H1 (cell line): Measurements from ENCODE around the gene BNIP5. TPM values are rescaled to one million over a fixed set of nuclear protein-coding genes. Genes with fewer than 3 reads are reported as not detected.

Source experiments
- CTCF ChIA-PET: fragments of 300-600 bp; sonication (Branson Sonifier 250); formaldehyde crosslinking; loops from one replicate; lab custom pipeline; 2021; ENCODE audit not compliant: partially characterized antibody; lab: Charles Lee
- POLR2A ChIA-PET: fragments of 300-600 bp; sonication (Branson Sonifier 250); formaldehyde crosslinking; loops from one replicate; lab custom pipeline; 2021; ENCODE audit warnings: inconsistent platforms; ENCODE audit not compliant: partially characterized antibody; lab: Charles Lee
- DNase-seq, 2 experiments: peaks; one replicate each; pipeline versions ENCODE4 v3.0.0 to v3.0.0-alpha.2; 2010 to 2022; ENCODE audit warnings: low spot score in 2 of 2, low read depth in 1 of 2, mixed read lengths in 1 of 2
- FAIRE-seq: peaks from 2 replicates; lab custom pipeline; 2011; peaks lifted over from hg19 to GRCh38; lab: Jason Lieb, UNC
- H2AFZ ChIP-seq: 2 replicates; pipeline ENCODE4 v1.8.1; 2012; ENCODE audit warnings: low read length, inconsistent platforms
- H2AK5ac ChIP-seq: 2 replicates; pipeline ENCODE4 v1.6.1; 2013; ENCODE audit warnings: low read depth, low read length
- H2BK120ac ChIP-seq: replicated peaks from 2 replicates; pipeline ENCODE3; 2013; ENCODE audit warnings: low read depth, low read length, inconsistent platforms
- H2BK12ac ChIP-seq: 2 replicates; pipeline ENCODE4 v1.6.1; 2013; ENCODE audit warnings: low read depth, low read length
- H2BK15ac ChIP-seq: 2 replicates; pipeline ENCODE4 v1.6.1; 2013; ENCODE audit warnings: low read length
- H2BK20ac ChIP-seq: 2 replicates; pipeline ENCODE4 v1.6.1; 2013; ENCODE audit warnings: low read length
- H2BK5ac ChIP-seq: 2 replicates; pipeline ENCODE4 v1.6.1; 2013; ENCODE audit warnings: low read depth, low read length
- H3K14ac ChIP-seq: 2 replicates; pipeline ENCODE4 v1.6.1; 2013; ENCODE audit warnings: inconsistent platforms; ENCODE audit not compliant: insufficient read length
- H3K18ac ChIP-seq: 2 replicates; pipeline ENCODE4 v1.6.1; 2013; ENCODE audit warnings: low read length; ENCODE audit errors: extremely low read depth
- H3K23ac ChIP-seq: 2 replicates; pipeline ENCODE4 v1.6.1; 2013; ENCODE audit warnings: inconsistent platforms; ENCODE audit not compliant: insufficient read length
- H3K23me2 ChIP-seq: 2 replicates; pipeline ENCODE4 v1.6.1; 2013; ENCODE audit warnings: low read depth, low read length
- H3K27ac ChIP-seq: 2 replicates; pipeline ENCODE4 v1.6.1; 2011; ENCODE audit warnings: low read depth, low read length, inconsistent platforms
- H3K27me3 ChIP-seq, 4 experiments: replicated peaks in 1 of 4; 1 replicate in 1 of 4; 2 replicates in 3 of 4; pipeline versions ENCODE4 v1.6.1 to v1.8.1; 2011 to 2013; ENCODE audit warnings: low read length in 3 of 4, mild to moderate bottlenecking in 3 of 4, inconsistent platforms in 2 of 4, mixed read lengths in 2 of 4, moderate library complexity in 1 of 4; ENCODE audit not compliant: control insufficient read depth in 3 of 4, insufficient read depth in 3 of 4; ENCODE audit errors: extremely low read depth in 1 of 4
- H3K36me3 ChIP-seq, 4 experiments: 2 replicates each; pipeline versions ENCODE4 v1.6.1 to v1.8.1; 2011 to 2013; ENCODE audit warnings: mild to moderate bottlenecking in 4 of 4, low read length in 3 of 4, moderate library complexity in 2 of 4, control low read depth in 1 of 4, inconsistent platforms in 1 of 4; ENCODE audit not compliant: insufficient read depth in 4 of 4, control insufficient read depth in 2 of 4
- H3K4ac ChIP-seq: replicated peaks from 2 replicates; pipeline ENCODE3; 2013; ENCODE audit warnings: low read length, low read depth, mixed read lengths, inconsistent platforms; ENCODE audit not compliant: insufficient read length
- H3K4me1 ChIP-seq, 4 experiments: replicated peaks in 1 of 4; 1 replicate in 1 of 4; 2 replicates in 3 of 4; pipeline versions ENCODE4 v1.6.1 to v1.8.1; 2011 to 2013; ENCODE audit warnings: low read length in 3 of 4, inconsistent platforms in 2 of 4, mixed read lengths in 1 of 4; ENCODE audit not compliant: insufficient read depth in 4 of 4, control insufficient read depth in 3 of 4
- H3K4me2 ChIP-seq, 2 experiments: 2 replicates each; pipeline versions ENCODE4 v1.6.1 to v1.8.1; 2011 to 2013; ENCODE audit warnings: low read depth in 2 of 2, low read length in 2 of 2, control low read depth in 1 of 2, inconsistent platforms in 1 of 2, mild to moderate bottlenecking in 1 of 2; ENCODE audit not compliant: insufficient read depth in 1 of 2
- H3K4me3 ChIP-seq, 4 experiments: fragments of 200-600, 300-600 bp in 1 of 4; sonication (generic), shearing (Covaris generic), sonication (Bioruptor Twin) in 1 of 4; 2 replicates each; pipeline versions ENCODE4 v1.5.1 to v1.8.1; 2011 to 2016; ENCODE audit warnings: low read length in 4 of 4, low read depth in 3 of 4, control low read depth in 2 of 4, inconsistent platforms in 2 of 4, mild to moderate bottlenecking in 2 of 4, mixed read lengths in 1 of 4, moderate library complexity in 1 of 4; ENCODE audit not compliant: insufficient read depth in 2 of 4; ENCODE audit errors: extremely low read depth in 1 of 4
- H3K56ac ChIP-seq: replicated peaks from 2 replicates; pipeline ENCODE3; 2013; ENCODE audit warnings: low read depth, mild to moderate bottlenecking, mixed read lengths, low read length, inconsistent platforms; ENCODE audit not compliant: insufficient read length
- H3K79me1 ChIP-seq: 2 replicates; pipeline ENCODE4 v1.6.1; 2013; ENCODE audit warnings: low read depth, low read length, control low read depth
- H3K79me2 ChIP-seq, 2 experiments: 2 replicates each; pipeline versions ENCODE4 v1.6.1 to v1.8.1; 2012 to 2013; ENCODE audit warnings: low read length in 2 of 2, mild to moderate bottlenecking in 2 of 2, inconsistent platforms in 1 of 2; ENCODE audit not compliant: insufficient read depth in 2 of 2, control insufficient read depth in 1 of 2
- H3K9ac ChIP-seq, 4 experiments: replicated peaks in 1 of 4; 1 replicate in 1 of 4; 2 replicates in 3 of 4; pipeline versions ENCODE4 v1.6.1 to v1.8.1; 2011 to 2013; ENCODE audit warnings: low read depth in 3 of 4, low read length in 3 of 4, control low read depth in 2 of 4, mild to moderate bottlenecking in 2 of 4, moderate library complexity in 2 of 4, inconsistent platforms in 1 of 4; ENCODE audit errors: extremely low read depth in 1 of 4
- H3K9me3 ChIP-seq, 2 experiments: 2 replicates each; pipeline versions ENCODE4 v1.6.1 to v1.8.1; 2012 to 2013; ENCODE audit warnings: mild to moderate bottlenecking in 2 of 2, moderate library complexity in 2 of 2, control low read depth in 1 of 2, inconsistent platforms in 1 of 2, low read depth in 1 of 2, low read length in 1 of 2, mixed read lengths in 1 of 2; ENCODE audit not compliant: insufficient read depth in 2 of 2
- H4K20me1 ChIP-seq, 2 experiments: replicated peaks in 1 of 2; 2 replicates each; pipeline versions ENCODE3 to v1.8.1; 2011 to 2013; ENCODE audit warnings: inconsistent platforms in 2 of 2, low read length in 2 of 2, mild to moderate bottlenecking in 1 of 2; ENCODE audit not compliant: insufficient read depth in 2 of 2, control insufficient read depth in 1 of 2
- H4K5ac ChIP-seq: 2 replicates; pipeline ENCODE4 v1.6.1; 2013; ENCODE audit warnings: low read length, low read depth, mixed read lengths, inconsistent platforms; ENCODE audit not compliant: insufficient read length
- H4K8ac ChIP-seq: 2 replicates; pipeline ENCODE4 v1.8.0; 2013; ENCODE audit warnings: mild to moderate bottlenecking, moderate library complexity, low read length, inconsistent platforms; ENCODE audit not compliant: insufficient read depth; ENCODE audit errors: extremely low read depth
- H4K91ac ChIP-seq: replicated peaks from 2 replicates; pipeline ENCODE3; 2013; ENCODE audit warnings: low read length, mixed read lengths, inconsistent platforms; ENCODE audit not compliant: insufficient read length
- ASH2L ChIP-seq: fragments of 200-600, 300-600 bp; sonication (generic); IDR thresholded peaks from one replicate; pipeline ENCODE4 v1.7.1; 2017; ENCODE audit warnings: low read length
- TEAD4 ChIP-seq: IDR thresholded peaks from 2 replicates; pipeline ENCODE4 v1.6.1; 2012; ENCODE audit warnings: low read depth, low read length, inconsistent platforms, mixed read lengths
- WGBS, 2 experiments: shearing (Covaris generic) in 1 of 2; methylation state at CpG; one replicate each; pipeline versions ENCODE4 v1.1.6 to v1.1.7; 2013 to 2015; ENCODE audit warnings: low lambda C conversion rate in 2 of 2, mixed read lengths in 2 of 2, inconsistent platforms in 1 of 2, low coverage in 1 of 2, missing lambda C conversion rate in 1 of 2; ENCODE audit not compliant: insufficient replicate concordance in 2 of 2, insufficient coverage in 1 of 2, insufficient read length in 1 of 2; ENCODE audit errors: extremely low coverage in 1 of 2, missing lambda C conversion rate in 1 of 2; 5-methylcytosine and 5-hydroxymethylcytosine counted together
- polyA plus RNA-seq, 7 experiments: library from polyadenylated mRNA; depleted of rRNA in 3 of 7; stranded (reverse) in 5 of 7; unstranded in 2 of 7; fragments of >200 nt in 5 of 7; fragments of 200-250 nt in 2 of 7; gene quantifications; 1 replicate in 5 of 7; 2 replicates in 1 of 7; 4 replicates in 1 of 7; pipeline versions ENCODE4 v1.2.1 to v1.2.3, GENCODE V29; 2011 to 2013; ENCODE audit warnings: missing spikeins in 2 of 7, mixed read lengths in 2 of 7
- total RNA-seq: library from RNA; stranded (reverse); fragmentation: NEBNext Ultra II Directional; extraction: Animal tissue kit (Norgen Biotek cat#: 25700); gene quantifications from 2 replicates; pipeline ENCODE4 v1.2.1, GENCODE V29; 2021

The BNIP5 gene
- total and polyA plus RNA-seq, 2 of the 8 experiments (the other 6 are each of a cell fraction or from before 2014, with no cell fraction given), result not detected

DNA sequence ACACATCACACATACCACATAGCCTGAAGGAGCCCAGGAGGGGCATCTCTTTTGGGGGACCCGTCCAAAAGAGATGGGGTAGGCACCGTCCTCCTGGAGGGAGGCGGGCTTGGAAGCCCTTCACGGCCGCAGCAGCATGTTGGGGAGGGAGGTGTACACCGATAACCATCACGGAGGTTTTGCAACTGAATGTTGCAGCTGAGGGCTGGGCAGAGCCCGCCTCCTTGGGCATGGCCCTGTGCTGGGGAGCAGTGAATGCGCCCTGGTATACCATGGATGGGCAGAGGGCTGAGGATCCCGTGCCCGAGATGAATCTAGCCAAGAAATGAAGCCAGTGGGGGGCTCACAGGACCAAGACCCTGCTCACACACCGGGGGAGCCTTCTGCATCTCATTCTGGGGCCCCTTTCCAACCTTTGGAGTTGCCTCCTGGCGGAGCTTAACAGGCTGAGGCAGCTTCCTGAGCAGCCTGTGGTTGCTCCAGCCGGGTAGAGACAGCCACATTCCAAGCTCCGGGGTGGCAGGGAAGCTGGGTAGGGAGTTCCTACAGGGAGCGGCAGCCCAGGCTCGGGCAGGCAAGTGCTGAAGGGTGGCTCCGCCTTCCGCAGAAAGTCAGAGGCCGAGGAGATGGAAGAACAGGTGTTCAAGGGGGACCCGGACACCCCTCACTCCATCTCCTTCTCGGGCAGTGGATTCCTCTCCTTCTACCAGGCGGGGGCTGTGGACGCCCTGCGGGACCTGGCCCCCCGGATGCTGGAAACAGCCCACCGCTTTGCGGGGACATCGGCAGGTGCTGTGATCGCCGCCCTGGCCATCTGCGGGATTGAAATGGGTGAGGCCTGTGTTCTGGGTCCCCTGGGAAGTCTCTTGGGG, 66.6 kb downstream of the BNIP5 start, which contains the start of gene PNPLA1:
PNPLA1 (plus strand) TSS at position 227 of the 872 bp plus-strand sequence; CDS start at position 627, 400 bp downstream.
- CTCF ChIA-PET, result interaction anchor here (0.5 to 1.0 kb wide), 2 partner anchors 13 to 775 kb away, joined by 4 read pairs; no protein-coding TSS in a partner anchor
- Histone ChIP-seq H3K9me3 (no peaks in the 10 kb centered on the region), H2BK120ac (no peak within 1 kb of the TSS), H2BK20ac (no peak within 1 kb of the TSS), H3K4ac (no peak within 1 kb of the TSS), H3K79me1 (no peaks in the 10 kb centered on the region), H3K27ac (no peak within 1 kb of the TSS), H3K79me2 (no peaks in the 10 kb centered on the region), H3K23me2 (no peaks in the 10 kb centered on the region), H2BK5ac (no peak within 1 kb of the TSS), H2AFZ (0 out of 2 replicates have a peak within 1 kb of the TSS, but pooled peaks have one; percentile 10), H4K8ac (peak within 1 kb of the TSS; percentile 35), H2BK12ac (peak within 1 kb of the TSS; percentile 17; the same call in 1 of the 2 replicates), H3K4me2 (no peak within 1 kb of the TSS), H4K20me1 (no peaks in the 10 kb centered on the region), H3K27me3 (no peaks in the 10 kb centered on the region), H3K4me1 (peaks cover 0 to 5% (median 0%) of the 10 kb centered on the region in 4 experiments; a peak in 2 of 7 replicates), H3K4me3 (no peak within 1 kb of the TSS), H3K23ac (no peak within 1 kb of the TSS), H3K56ac (no peak within 1 kb of the TSS), H4K91ac (no peak within 1 kb of the TSS), H2BK15ac (no peak within 1 kb of the TSS), H3K9ac (no peak within 1 kb of the TSS), H3K14ac (no peak within 1 kb of the TSS), H4K5ac (no peak within 1 kb of the TSS), H3K36me3 (no peaks in the 10 kb centered on the region), H3K18ac (peak within 1 kb of the TSS; percentile 40; the same call in 1 of the 2 replicates), H2AK5ac (no peak within 1 kb of the TSS)
- TF ChIP-seq TEAD4 (peak; percentile 62; the same call in 1 of the 2 replicates), ASH2L (no peak)
- DNase-seq (peak in 1 of 2 experiments; percentile 52), FAIRE-seq (no peak)
- POLR2A ChIA-PET, result interaction anchor here (1.4 kb wide), 1 partner anchor 10 kb away, joined by 4 read pairs; no protein-coding TSS in a partner anchor
- 87% methylated on average over 30 of the region's 32 CpGs; no CpG with 5 or more reads in 1 of the 2 experiments for WGBS, 2 experiments
